GM12865 (cell line): ENCODE data around the gene BLMH.

Experiments used
- DNase-seq: peaks from one replicate; pipeline ENCODE4 v3.0.0; 2010; ENCODE audit warnings: low read depth
- H3K4me3 ChIP-seq: 2 replicates; pipeline ENCODE4 v1.5.1; 2011; ENCODE audit warnings: mild to moderate bottlenecking, low read depth, low read length, control low read depth
- CTCF ChIP-seq: IDR thresholded peaks from 2 replicates; pipeline ENCODE4 v1.5.1; 2011; ENCODE audit warnings: low read length, control low read depth, low read depth, inconsistent platforms; ENCODE audit not compliant: insufficient read depth; ENCODE audit errors: missing control alignments

BLMH gene

DNA sequence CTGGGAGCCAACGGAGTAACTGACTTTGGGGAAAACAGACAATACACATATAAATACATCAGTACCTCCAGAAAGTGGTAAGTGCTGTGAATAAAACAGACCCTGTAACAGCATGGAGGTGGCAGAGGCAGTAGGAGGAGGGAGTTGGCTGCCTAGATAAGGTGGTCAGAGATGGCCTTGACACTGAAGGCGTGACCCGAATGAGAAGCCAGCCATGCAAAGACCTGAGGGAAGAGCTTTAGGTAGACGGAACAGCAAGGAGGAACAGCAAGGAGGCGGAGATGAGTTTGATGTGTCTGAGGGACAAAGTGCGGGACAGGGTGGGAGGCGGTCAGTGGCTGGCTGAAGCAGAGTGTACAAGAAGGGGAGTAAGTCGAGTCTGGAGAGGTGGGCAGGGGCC is 48.2 kb downstream of the BLMH start:
- H3K4me3 ChIP-seq, result no peak overlapping the region
- no peak for DNase-seq
- TF ChIP-seq CTCF, result no peak

GRCh38 chr17:30243002-30243401 is 48.7 kb downstream of the BLMH start:
- no peak for TF ChIP-seq CTCF
- no peak overlapping the region for H3K4me3 ChIP-seq
- DNase-seq, result no peak

- no peak overlapping the region for H3K4me3 ChIP-seq
- no peak for TF ChIP-seq CTCF
- DNase-seq, result no peak
Observed at GRCh38 chr17:30241051-30241450, 50.7 kb downstream of the BLMH start.

- no peak for DNase-seq
- no peak for TF ChIP-seq CTCF
- no peak overlapping the region for H3K4me3 ChIP-seq
Observed at GRCh38 chr17:30240177-30240576, 51.6 kb downstream of the BLMH start.

DNA sequence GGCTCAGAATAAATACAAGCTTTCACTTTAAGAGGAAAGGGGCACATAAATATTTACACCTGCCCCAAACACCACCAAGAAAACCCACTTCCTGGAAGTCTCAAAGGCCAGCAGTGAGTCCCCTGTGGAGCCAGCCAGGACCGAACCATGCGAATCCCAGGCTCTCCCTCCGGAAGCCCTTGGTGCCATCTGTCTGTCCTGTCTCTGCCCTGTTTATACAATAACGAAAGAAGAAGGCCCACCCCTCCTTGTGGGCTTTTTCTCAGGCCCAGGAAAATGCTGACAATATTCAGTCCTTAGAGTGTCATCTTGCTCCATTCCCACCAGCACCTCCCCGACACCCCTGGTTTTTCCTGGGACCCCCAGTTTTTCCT is 52.7 kb downstream of the BLMH start:
- peak; percentile 10 for DNase-seq
- no peak for TF ChIP-seq CTCF
- no peak overlapping the region for H3K4me3 ChIP-seq

DNA sequence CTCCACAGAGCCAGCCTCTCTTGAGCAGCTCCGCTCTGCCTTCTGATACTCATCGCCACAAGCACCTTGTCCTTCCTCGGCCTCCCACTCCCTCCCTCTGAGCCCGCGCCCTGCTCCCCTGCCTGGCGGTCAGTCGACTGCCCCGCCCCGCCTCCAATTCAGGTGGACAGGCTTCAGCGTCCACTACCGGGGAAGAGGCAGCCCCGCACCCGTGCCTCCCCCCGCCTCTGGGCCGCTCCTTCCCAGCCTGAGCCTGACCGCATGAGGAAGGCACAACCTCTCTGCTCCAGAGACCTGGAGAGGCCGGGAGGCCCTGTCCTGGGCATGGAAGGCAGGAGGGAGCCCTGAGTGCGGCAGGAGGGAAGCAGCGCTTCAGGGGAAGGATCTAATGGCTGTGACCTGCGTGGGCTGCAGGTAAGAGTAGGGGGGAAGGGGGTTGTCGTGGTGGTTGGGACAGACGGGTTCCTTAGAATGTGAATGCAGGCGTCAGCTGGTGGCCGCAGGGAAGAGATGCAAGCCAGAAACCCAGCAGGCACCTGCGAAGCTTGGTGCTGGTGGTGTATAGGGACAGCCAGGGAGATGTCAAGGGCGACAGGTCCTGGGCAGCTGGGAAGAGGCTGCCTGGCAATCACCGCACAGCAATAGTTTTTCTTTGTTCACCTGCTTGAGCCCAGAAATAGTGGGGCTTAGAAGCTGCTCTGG is 53.2 kb downstream of the BLMH start:
- no peak for TF ChIP-seq CTCF
- no peak for DNase-seq
- H3K4me3 ChIP-seq, result no peak overlapping the region

DNA sequence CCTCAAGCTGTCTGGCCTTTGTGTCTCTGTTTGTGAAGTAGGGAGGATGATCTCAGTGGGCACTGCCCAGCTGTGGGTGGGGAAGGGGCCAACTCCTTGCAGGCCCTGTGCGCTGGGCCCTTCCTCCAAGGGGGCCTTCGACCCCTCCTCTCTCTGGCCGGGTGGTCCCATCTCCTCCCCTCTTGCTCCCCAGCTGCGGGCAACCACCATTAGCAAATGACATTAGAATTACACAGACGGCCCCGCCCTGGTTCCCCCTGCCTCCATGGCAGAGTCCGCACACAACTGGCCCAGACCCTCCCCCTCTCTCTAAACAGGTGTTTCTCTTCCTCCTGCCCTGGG is 53.8 kb downstream of the BLMH start:
- TF ChIP-seq CTCF, result no peak
- H3K4me3 ChIP-seq, result no peak overlapping the region
- DNase-seq, result no peak
